GM12878 (cell line): ENCODE measurements around the gene PSMA7. TPM values are rescaled to one million over a fixed set of nuclear protein-coding genes. Genes with fewer than 3 reads are reported as not detected.

Experiments used
- ATAC-seq: fragments of 200-7000 bp; cut with Tn5 transposase; 3 replicates; pipeline ENCODE4 v1.9.1; 2020; ENCODE audit warnings: mild to moderate bottlenecking, moderate library complexity
- BruUV-seq: library from RNA; stranded (reverse); fragments of 400-500 nt; replicated peaks from 2 replicates; lab custom pipeline; 2021; lab: Mats Ljungman, UMichigan
- CTCF ChIA-PET: fragments of 300-600 bp; sonication (Branson Sonifier 250); formaldehyde crosslinking; extraction: SDS; loops from one replicate; lab custom pipeline; 2021; ENCODE audit warnings: inconsistent platforms; lab: Yijun Ruan, JAX
- POLR2A ChIA-PET: fragments of 350-600 bp; formaldehyde crosslinking; extraction: SDS; loops from one replicate; lab custom pipeline; 2021; ENCODE audit warnings: inconsistent platforms; lab: Charles Lee
- RAD21 ChIA-PET: fragments of 300-600 bp; sonication (Branson Sonifier 250); formaldehyde crosslinking; loops from one replicate; lab custom pipeline; 2023; ENCODE audit warnings: antibody characterized with exemption; ENCODE audit not compliant: unreplicated experiment; lab: Charles Lee
- SMC1A ChIA-PET: fragments of 300-600 bp; sonication (Branson Sonifier 250); formaldehyde crosslinking; loops from one replicate; lab custom pipeline; 2023; ENCODE audit not compliant: unreplicated experiment, uncharacterized antibody; lab: Charles Lee
- DNase-seq: peaks from one replicate; pipeline ENCODE4 v3.0.0-alpha.2; 2011; ENCODE audit warnings: low read depth, low spot score
- FAIRE-seq: peaks from 3 replicates; lab custom pipeline; 2011; peaks lifted over from hg19 to GRCh38; lab: Jason Lieb, UNC
- H2AFZ ChIP-seq: 2 replicates; pipeline ENCODE4 v1.6.0; 2011; ENCODE audit warnings: low read depth, low read length, control low read depth; ENCODE audit not compliant: control insufficient read depth
- H3K27ac ChIP-seq: 2 replicates; pipeline ENCODE4 v1.5.1; 2011; ENCODE audit warnings: control low read depth; ENCODE audit not compliant: control insufficient read depth, insufficient read depth
- H3K27me3 ChIP-seq, 2 experiments: replicated peaks in 1 of 2; 2 replicates each; pipeline versions ENCODE4 v1.6.0 to v1.6.1; 2011; ENCODE audit warnings: low read length in 1 of 2; ENCODE audit not compliant: control insufficient read depth in 2 of 2, insufficient read depth in 2 of 2
- H3K36me3 ChIP-seq, 2 experiments: 2 replicates each; pipeline ENCODE4 v1.5.1; 2011; ENCODE audit warnings: low read length in 1 of 2; ENCODE audit not compliant: control insufficient read depth in 2 of 2, insufficient read depth in 2 of 2
- H3K4me1 ChIP-seq: 2 replicates; pipeline ENCODE4 v1.6.1; 2011; ENCODE audit warnings: mild to moderate bottlenecking, low read length, moderate library complexity, mixed read lengths; ENCODE audit not compliant: control insufficient read depth, insufficient read depth
- H3K4me2 ChIP-seq: 2 replicates; pipeline ENCODE4 v1.6.0; 2011; ENCODE audit warnings: control low read depth; ENCODE audit not compliant: control insufficient read depth, insufficient read depth
- H3K4me3 ChIP-seq: fragments of 200-600 bp; sonication (generic); 2 replicates; pipeline ENCODE4 v1.5.1; 2016
- H3K79me2 ChIP-seq: 2 replicates; pipeline ENCODE4 v1.6.0; 2011; ENCODE audit warnings: low read length; ENCODE audit not compliant: control insufficient read depth, insufficient read depth
- H3K9ac ChIP-seq: 2 replicates; pipeline ENCODE4 v1.8.0; 2011; ENCODE audit warnings: low read length, control low read depth, mixed read lengths; ENCODE audit not compliant: control insufficient read depth, insufficient read depth
- H3K9me3 ChIP-seq: replicated peaks from 3 replicates; pipeline ENCODE4 v1.5.1; 2011; ENCODE audit warnings: mild to moderate bottlenecking, low read length; ENCODE audit not compliant: control insufficient read depth, insufficient read depth
- H4K20me1 ChIP-seq: 2 replicates; pipeline ENCODE4 v1.6.0; 2011; ENCODE audit not compliant: control insufficient read depth, insufficient read depth
- ATF7 ChIP-seq: fragments of 450-650 bp; IDR thresholded peaks from 2 replicates; pipeline ENCODE4 v1.6.1; 2016; ENCODE audit warnings: low read depth, mild to moderate bottlenecking
- CBX3 ChIP-seq: fragments of 200-600 bp; sonication (generic); IDR thresholded peaks from 2 replicates; pipeline ENCODE4 v1.6.1; 2016; ENCODE audit warnings: low read depth, borderline replicate concordance
- CBX5 ChIP-seq: sonication (generic); IDR thresholded peaks from 2 replicates; pipeline ENCODE4 v1.6.1; 2016; ENCODE audit warnings: low read depth, moderate library complexity, mild to moderate bottlenecking, inconsistent platforms
- CREM ChIP-seq: IDR thresholded peaks from 2 replicates; pipeline ENCODE4 v1.6.1; 2014; ENCODE audit warnings: antibody characterized with exemption, low read depth
- EGR1 ChIP-seq, 2 experiments: IDR thresholded peaks; 1 replicate in 1 of 2; 2 replicates in 1 of 2; pipeline ENCODE4 v1.6.1; 2011 to 2012; ENCODE audit warnings: low read depth in 2 of 2, low read length in 2 of 2, borderline replicate concordance in 1 of 2, mild to moderate bottlenecking in 1 of 2, moderate library complexity in 1 of 2
- EP300 ChIP-seq, 2 experiments: fragments of 150-350 bp in 1 of 2; IDR thresholded peaks; 2 replicates each; pipeline ENCODE4 v1.6.1; 2011 to 2012; ENCODE audit warnings: low read depth in 2 of 2, low read length in 2 of 2, borderline replicate concordance in 1 of 2, improper control_type of control experiment in 1 of 2, inconsistent platforms in 1 of 2; ENCODE audit not compliant: control insufficient read depth in 1 of 2
- HDAC2 ChIP-seq: fragments of 200-600 bp; sonication (generic); IDR thresholded peaks from 2 replicates; pipeline ENCODE4 v1.6.1; 2017
- IRF4 ChIP-seq: IDR thresholded peaks from 2 replicates; pipeline ENCODE4 v1.6.1; 2011; ENCODE audit warnings: low read depth, low read length
- KLF5 ChIP-seq: fragments of 450-650 bp; IDR thresholded peaks from 2 replicates; pipeline ENCODE4 v1.6.1; 2014; ENCODE audit warnings: mild to moderate bottlenecking; ENCODE audit not compliant: partially characterized antibody
- MEF2A ChIP-seq: IDR thresholded peaks from 2 replicates; pipeline ENCODE4 v1.6.1; 2011; ENCODE audit warnings: low read depth, mild to moderate bottlenecking, low read length, moderate library complexity; ENCODE audit not compliant: insufficient read depth
- MLLT1 ChIP-seq: fragments of 450-650 bp; IDR thresholded peaks from 2 replicates; pipeline ENCODE4 v1.6.1; 2016; ENCODE audit warnings: mild to moderate bottlenecking
- MTA2 ChIP-seq: fragments of 450-650 bp; IDR thresholded peaks from 2 replicates; pipeline ENCODE4 v1.6.1; 2016; ENCODE audit warnings: low read depth, mild to moderate bottlenecking, moderate library complexity
- MYC ChIP-seq: IDR thresholded peaks from 2 replicates; pipeline ENCODE4 v1.6.1; 2011; ENCODE audit warnings: mild to moderate bottlenecking, low read length, moderate library complexity, inconsistent platforms; ENCODE audit not compliant: insufficient read depth, insufficient replicate concordance, insufficient read length, severe bottlenecking
- POU2F2 ChIP-seq: IDR thresholded peaks from 3 replicates; pipeline ENCODE4 v1.6.1; 2011; ENCODE audit warnings: low read depth, mild to moderate bottlenecking, low read length, borderline replicate concordance
- SMC3 ChIP-seq: IDR thresholded peaks from 2 replicates; pipeline ENCODE4 v1.6.1; 2011; ENCODE audit warnings: low read length, improper control_type of control experiment, borderline replicate concordance
- SREBF2 ChIP-seq: IDR thresholded peaks from 2 replicates; pipeline ENCODE4 v1.6.1; 2012; ENCODE audit warnings: mild to moderate bottlenecking, low read length
- TCF7 ChIP-seq: IDR thresholded peaks from 2 replicates; pipeline ENCODE4 v1.6.1; 2014; ENCODE audit warnings: antibody characterized with exemption, borderline replicate concordance
- ZNF207 ChIP-seq: fragments of 450-650 bp; IDR thresholded peaks from 2 replicates; pipeline ENCODE4 v1.6.1; 2014; ENCODE audit warnings: antibody characterized with exemption, mild to moderate bottlenecking, borderline replicate concordance
- WGBS: methylation state at CpG from one replicate; pipeline ENCODE4 v1.1.6; 2016; ENCODE audit warnings: low lambda C conversion rate; ENCODE audit not compliant: insufficient replicate concordance, insufficient coverage; ENCODE audit errors: missing lambda C conversion rate; 5-methylcytosine and 5-hydroxymethylcytosine counted together
- in situ Hi-C: fragments of 300-500 bp; cut with MboI; formaldehyde crosslinking; loops from 9 replicates; pipeline ENCODE4 v1.14.3; 2018; ENCODE audit warnings: mixed read lengths
- intact Hi-C: fragments of 100-400 bp; cut with micrococcal nuclease; formaldehyde crosslinking; loops from one replicate; pipeline ENCODE4 v1.14.2; 2022; ENCODE audit not compliant: unreplicated experiment
- polyA plus RNA-seq, 11 experiments: library from polyadenylated mRNA; depleted of rRNA in 4 of 11; unstranded in 6 of 11; stranded (reverse) in 5 of 11; fragments of >200 nt; fragmentation: Nextera tagmentation in 4 of 11; fragmentation: Illumina TruSeq in 1 of 11; extraction: Ambion mirVana in 4 of 11; extraction: Trizol in 1 of 11; gene quantifications; 1 replicate in 1 of 11; 2 replicates in 10 of 11; pipeline versions ENCODE4 v1.2.1 to v1.2.3, GENCODE V29; 2011 to 2016; ENCODE audit warnings: inconsistent platforms in 2 of 11, missing spikeins in 2 of 11, low read depth in 1 of 11
- total RNA-seq, 4 experiments: library from RNA; depleted of rRNA in 3 of 4; stranded (reverse); fragments of >200 nt in 3 of 4; fragmentation: Illumina TruSeq in 1 of 4; extraction: Trizol in 1 of 4; gene quantifications; 2 replicates each; pipeline versions ENCODE4 v1.2.1 to v1.2.3, GENCODE V29; 2013 to 2021
- TF ChIP-seq, protein P1 (sequence below): fragments of 450-650 bp; IDR thresholded peaks from 2 replicates; pipeline ENCODE4 v1.6.1; 2017; ENCODE audit warnings: borderline replicate concordance
- TF ChIP-seq, protein P2 (sequence below): IDR thresholded peaks from 2 replicates; pipeline ENCODE4 v1.6.1; 2012; ENCODE audit warnings: low read depth, low read length, improper control_type of control experiment

The PSMA7 gene
- total and polyA plus RNA-seq, 10 of the 15 experiments (the other 5 are each of a cell fraction or from before 2014, with no cell fraction given), result 216 to 857 (median 368) TPM

DNA sequence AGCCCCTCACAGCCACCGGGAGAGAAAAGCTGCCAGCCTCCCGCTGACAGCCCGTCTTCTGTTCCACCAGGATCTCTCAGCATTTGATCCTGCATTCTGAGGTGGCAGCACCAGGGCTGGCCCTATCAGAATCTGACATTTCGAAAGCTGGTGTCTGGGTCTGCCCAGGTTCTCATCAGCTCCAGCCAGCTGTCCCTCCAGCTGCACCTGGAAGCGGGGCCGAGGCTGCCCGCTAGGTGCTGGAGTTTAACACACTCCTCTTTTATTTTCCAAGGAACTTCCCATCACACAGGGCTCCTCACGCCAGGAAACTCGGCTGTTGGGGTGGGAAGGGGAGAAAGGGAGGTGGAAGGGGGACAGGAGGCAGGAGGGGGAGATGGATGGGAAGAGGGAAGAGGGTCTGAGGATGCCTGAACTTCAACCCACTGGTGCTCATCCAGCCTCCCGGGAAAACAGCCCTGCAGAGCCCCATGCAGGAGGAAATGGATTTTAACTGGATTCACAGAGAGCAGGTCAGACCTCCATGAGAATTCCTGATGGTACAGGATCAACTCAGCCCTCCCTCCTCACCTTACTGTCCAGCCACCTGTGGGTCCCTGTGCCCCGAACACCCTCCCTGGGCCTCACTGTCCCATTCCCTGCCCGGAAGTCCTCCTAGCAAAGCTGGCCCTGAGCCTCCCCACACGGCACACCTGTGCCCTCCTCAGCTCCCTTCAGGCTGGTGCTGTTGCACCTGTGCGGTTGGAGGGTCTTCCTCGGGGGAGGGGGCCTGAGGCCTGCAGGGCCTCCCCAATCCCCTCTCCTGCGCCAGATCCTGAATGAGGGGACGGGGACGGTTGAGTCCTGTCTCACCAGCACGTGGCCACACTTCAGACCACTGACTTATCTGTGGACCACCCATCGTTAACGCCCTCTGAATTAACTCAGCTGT lies 24.8 kb downstream of the PSMA7 start:
- no peak for ATAC-seq
- in situ Hi-C loops (no loop called here), intact Hi-C loops (no loop called here)
- Histone ChIP-seq H3K79me2 (peaks cover 7% of the 10 kb centered on the region), H3K36me3 (no peaks in the 10 kb centered on the region), H3K27me3 (no peaks in the 10 kb centered on the region), H4K20me1 (peaks cover 3% of the 10 kb centered on the region; the same call in 1 of the 2 replicates), H3K27ac (no peak overlapping the region), H3K9me3 (peaks cover 1% of the 10 kb centered on the region; the same call in 1 of the 3 replicates), H3K4me2 (no peak overlapping the region), H3K4me1 (no peaks in the 10 kb centered on the region; the same call in 1 of the 2 replicates), H3K4me3 (no peak overlapping the region), H3K9ac (no peak overlapping the region), H2AFZ (no peak overlapping the region)
- FAIRE-seq, result no peak
- RAD21 ChIA-PET, result no interaction called here
- WGBS, result 55% methylated on average over 21 of the region's 21 CpGs
- SMC1A ChIA-PET, result interaction anchor here (0.5 kb wide), 1 partner anchor 24 kb away, joined by 4 read pairs; no protein-coding TSS in a partner anchor
- TF ChIP-seq MYC, result no peak
- TF ChIP-seq ZNF207, result no peak
- TF ChIP-seq EP300 (IDR thresholded peaks at IDR 0.05; ENCODE audit: borderline replicate concordance in 1 of 2, control insufficient read depth in 1 of 2, low read depth in 2 of 2, low read length in 2 of 2), result no peak
- TF ChIP-seq MEF2A, result no peak
- TF ChIP-seq, protein P1, sequence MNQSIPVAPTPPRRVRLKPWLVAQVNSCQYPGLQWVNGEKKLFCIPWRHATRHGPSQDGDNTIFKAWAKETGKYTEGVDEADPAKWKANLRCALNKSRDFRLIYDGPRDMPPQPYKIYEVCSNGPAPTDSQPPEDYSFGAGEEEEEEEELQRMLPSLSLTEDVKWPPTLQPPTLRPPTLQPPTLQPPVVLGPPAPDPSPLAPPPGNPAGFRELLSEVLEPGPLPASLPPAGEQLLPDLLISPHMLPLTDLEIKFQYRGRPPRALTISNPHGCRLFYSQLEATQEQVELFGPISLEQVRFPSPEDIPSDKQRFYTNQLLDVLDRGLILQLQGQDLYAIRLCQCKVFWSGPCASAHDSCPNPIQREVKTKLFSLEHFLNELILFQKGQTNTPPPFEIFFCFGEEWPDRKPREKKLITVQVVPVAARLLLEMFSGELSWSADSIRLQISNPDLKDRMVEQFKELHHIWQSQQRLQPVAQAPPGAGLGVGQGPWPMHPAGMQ, result no peak
- TF ChIP-seq, protein P2, sequence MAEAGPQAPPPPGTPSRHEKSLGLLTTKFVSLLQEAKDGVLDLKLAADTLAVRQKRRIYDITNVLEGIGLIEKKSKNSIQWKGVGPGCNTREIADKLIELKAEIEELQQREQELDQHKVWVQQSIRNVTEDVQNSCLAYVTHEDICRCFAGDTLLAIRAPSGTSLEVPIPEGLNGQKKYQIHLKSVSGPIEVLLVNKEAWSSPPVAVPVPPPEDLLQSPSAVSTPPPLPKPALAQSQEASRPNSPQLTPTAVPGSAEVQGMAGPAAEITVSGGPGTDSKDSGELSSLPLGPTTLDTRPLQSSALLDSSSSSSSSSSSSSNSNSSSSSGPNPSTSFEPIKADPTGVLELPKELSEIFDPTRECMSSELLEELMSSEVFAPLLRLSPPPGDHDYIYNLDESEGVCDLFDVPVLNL, result no peak
- TF ChIP-seq CBX5, result no peak
- TF ChIP-seq HDAC2, result no peak
- TF ChIP-seq ATF7, result no peak
- TF ChIP-seq MLLT1, result no peak
- no peak for TF ChIP-seq TCF7
- no peak for TF ChIP-seq SMC3
- no peak for TF ChIP-seq KLF5
- TF ChIP-seq MTA2, result no peak
- no peak for TF ChIP-seq POU2F2
- no peak for TF ChIP-seq SREBF2
- no peak for TF ChIP-seq CREM
- no peak for TF ChIP-seq IRF4
- no peak for TF ChIP-seq CBX3
- TF ChIP-seq EGR1 (IDR thresholded peaks at IDR 0.05; ENCODE audit: borderline replicate concordance in 1 of 2, low read depth in 2 of 2, low read length in 2 of 2), result no peak
- DNase-seq, result no peak
- no TSS peak for BruUV-seq
- POLR2A ChIA-PET, result no interaction called here
- CTCF ChIA-PET, result no interaction called here
